Activated naive CD4-positive, alpha-beta T cell treated with anti-CD3 and anti-CD28 coated beads for 36 hours (primary cell): ENCODE results near the gene GRK5. TPM values are rescaled to one million over a fixed set of nuclear protein-coding genes. Genes with fewer than 3 reads are reported as not detected.
A peak's percentile ranks its signal among the peaks of the same experiment; 100 is the strongest.

Experiments
- CTCF ChIA-PET: fragments of 350-600 bp; sonication (Branson Sonifier 250); formaldehyde crosslinking; loops from one replicate; lab custom pipeline; 2021; ENCODE audit warnings: antibody characterized with exemption; lab: Charles Lee
- DNase-seq: peaks from one replicate; pipeline ENCODE4 v3.0.0-alpha.2; 2020
- H3K27ac Mint-ChIP-seq: one replicate; pipeline ENCODE4 v1.8.0; 2021; ENCODE audit warnings: mild to moderate bottlenecking, mixed read lengths
- H3K27me3 Mint-ChIP-seq: one replicate; pipeline ENCODE4 v1.8.0; 2021; ENCODE audit warnings: low read depth, mixed read lengths
- H3K36me3 Mint-ChIP-seq: one replicate; pipeline ENCODE4 v1.8.0; 2021; ENCODE audit warnings: low read depth, mixed read lengths
- H3K4me1 Mint-ChIP-seq: one replicate; pipeline ENCODE4 v1.8.0; 2021; ENCODE audit warnings: low read depth, mixed read lengths
- H3K4me3 Mint-ChIP-seq: one replicate; pipeline ENCODE4 v1.8.0; 2021; ENCODE audit warnings: mild to moderate bottlenecking, moderate library complexity, mixed read lengths
- H3K9me3 Mint-ChIP-seq: one replicate; pipeline ENCODE4 v1.8.0; 2021; ENCODE audit warnings: mixed read lengths
- intact Hi-C: fragments of 100-400 bp; cut with micrococcal nuclease; formaldehyde crosslinking; loops from one replicate; pipeline ENCODE4 v1.15.1; 2023
- total RNA-seq, 2 experiments: library from RNA; stranded (reverse); gene quantifications; one replicate each; pipeline ENCODE4 v1.2.3, GENCODE V29; 2021

The GRK5 gene
- total RNA-seq, 2 experiments from 2014 or later, result 27.1 to 29.7 TPM

DNA sequence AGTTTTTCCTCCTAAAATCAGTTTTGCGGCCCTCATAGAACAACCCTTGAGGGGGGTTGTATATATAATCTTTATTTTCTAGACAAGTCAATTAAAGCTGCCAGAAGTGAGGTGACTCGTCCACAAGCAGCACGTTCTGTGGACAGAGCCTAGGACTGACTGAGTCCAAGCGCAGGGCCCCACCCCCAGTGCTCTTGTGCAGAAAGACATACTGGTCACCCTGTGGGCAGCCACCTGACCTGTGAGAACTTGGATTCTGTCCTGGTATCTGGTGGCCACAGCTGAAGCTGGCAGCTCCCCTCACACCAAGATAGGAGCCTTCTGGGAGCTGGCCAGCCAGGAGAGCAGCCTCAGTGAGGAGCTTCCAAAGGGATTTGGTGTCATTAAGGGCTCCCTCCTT, 89.3 kb downstream of the GRK5 start:
- H3K27me3 Mint-ChIP-seq, result no peaks in the 10 kb centered on the region
- peaks cover 12% of the 10 kb centered on the region for H3K36me3 Mint-ChIP-seq
- CTCF ChIA-PET, result interaction anchor here (0.9 kb wide), 1 partner anchor 14 kb away, joined by 3 read pairs; no protein-coding TSS in a partner anchor
- no peak for DNase-seq
- H3K9me3 Mint-ChIP-seq, result peaks cover 12% of the 10 kb centered on the region
- H3K4me1 Mint-ChIP-seq, result peaks cover 51% of the 10 kb centered on the region
- H3K27ac Mint-ChIP-seq, result no peak overlapping the region
- H3K4me3 Mint-ChIP-seq, result no peak overlapping the region
- intact Hi-C loops, result no loop called here

DNA sequence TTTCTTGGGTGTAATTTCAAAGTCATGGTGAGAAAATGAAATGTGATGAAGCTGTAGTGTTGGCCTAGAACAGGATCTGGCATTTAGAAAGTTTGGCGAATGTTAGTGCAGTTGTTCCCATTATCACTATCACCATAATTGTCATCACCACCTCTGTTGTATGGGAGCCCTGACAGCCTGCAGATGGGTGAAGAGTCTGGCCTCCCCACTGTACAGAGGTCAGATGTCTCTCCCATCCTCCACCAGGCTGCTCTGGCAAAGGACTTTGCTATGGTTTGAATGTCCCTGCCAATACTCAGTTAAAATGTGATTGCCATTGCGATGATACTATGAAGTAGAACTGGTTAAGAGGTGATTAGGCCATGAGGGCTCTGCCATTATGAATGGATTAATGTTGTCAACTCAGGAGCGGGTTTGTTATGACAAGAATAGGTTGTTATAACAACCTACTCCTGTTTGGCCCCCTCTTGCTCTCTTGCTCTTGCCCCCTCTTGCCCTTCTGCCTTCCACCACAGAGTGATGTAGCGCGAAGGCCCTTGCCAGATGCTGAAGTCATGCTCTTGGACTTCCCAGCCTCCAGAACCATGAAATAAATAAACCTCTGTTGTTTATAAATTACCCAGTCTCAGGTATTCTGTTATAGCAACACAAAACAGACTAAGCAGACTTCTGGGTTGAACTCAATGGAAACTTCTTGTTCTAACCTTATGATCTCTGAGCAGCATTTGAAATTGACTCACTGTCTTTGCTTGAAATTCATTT, 90.0 kb downstream of the GRK5 start:
- peaks cover 12% of the 10 kb centered on the region for H3K36me3 Mint-ChIP-seq
- H3K4me3 Mint-ChIP-seq, result no peak overlapping the region
- H3K4me1 Mint-ChIP-seq, result peaks cover 52% of the 10 kb centered on the region
- H3K27me3 Mint-ChIP-seq, result no peaks in the 10 kb centered on the region
- intact Hi-C loops, result no loop called here
- peaks cover 12% of the 10 kb centered on the region for H3K9me3 Mint-ChIP-seq
- H3K27ac Mint-ChIP-seq, result no peak overlapping the region
- CTCF ChIA-PET, result interaction anchor here (0.9 kb wide), 1 partner anchor 15 kb away, joined by 3 read pairs; no protein-coding TSS in a partner anchor
- no peak for DNase-seq

DNA sequence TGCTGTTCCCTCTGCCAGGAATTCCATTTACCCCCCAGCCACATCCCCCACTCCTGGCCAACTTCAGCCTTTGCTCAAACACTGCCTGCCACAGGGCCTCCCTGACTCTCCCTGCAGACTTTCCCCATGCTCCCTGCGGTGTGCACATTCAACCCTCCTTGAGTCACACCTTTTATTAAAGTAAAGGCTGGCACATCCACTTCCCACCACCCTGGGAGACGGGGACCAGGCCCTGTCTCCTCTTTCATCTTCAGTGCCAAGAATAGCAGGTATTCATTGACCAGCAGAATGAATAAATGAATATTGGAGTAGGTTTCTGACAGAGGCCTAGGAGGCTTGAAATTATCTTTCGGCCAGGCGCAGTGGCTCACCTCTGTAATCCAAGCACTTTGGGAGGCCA, 91.4 kb downstream of the GRK5 start:
- CTCF ChIA-PET, result interaction anchor here (0.6 to 1.3 kb wide), 4 partner anchors 10 to 87 kb away, joined by 3 to 5 read pairs (median 3); no protein-coding TSS in a partner anchor
- Mint-ChIP-seq H3K4me3 (no peak overlapping the region), H3K9me3 (peaks cover 12% of the 10 kb centered on the region), H3K36me3 (peaks cover 12% of the 10 kb centered on the region), H3K27ac (no peak overlapping the region), H3K4me1 (peaks cover 55% of the 10 kb centered on the region), H3K27me3 (no peaks in the 10 kb centered on the region)
- DNase-seq, result no peak
- intact Hi-C loops, result no loop called here

DNA sequence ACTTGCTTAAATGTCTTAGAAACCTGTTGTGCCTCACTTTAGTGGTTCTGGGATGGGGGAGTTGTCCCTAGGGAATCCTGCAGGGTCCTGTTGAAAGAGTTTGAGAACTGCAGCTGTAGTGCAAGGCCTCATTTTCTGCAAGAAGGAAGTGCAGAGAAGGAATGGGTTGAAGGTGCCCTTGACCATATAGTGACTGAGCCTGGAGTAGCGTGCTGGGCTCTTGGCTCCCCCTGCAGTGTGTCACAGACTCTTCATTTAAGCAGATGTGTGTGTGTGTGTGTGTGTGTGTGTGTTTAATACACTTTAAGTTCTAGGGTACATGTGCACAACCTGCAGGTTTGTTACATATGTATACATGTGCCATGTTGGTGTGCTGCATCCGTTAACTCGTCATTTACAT, 92.2 kb downstream of the GRK5 start:
- intact Hi-C loops, result no loop called here
- Mint-ChIP-seq H3K4me1 (peaks cover 61% of the 10 kb centered on the region), H3K4me3 (no peak overlapping the region), H3K27ac (no peak overlapping the region), H3K27me3 (no peaks in the 10 kb centered on the region), H3K36me3 (peaks cover 12% of the 10 kb centered on the region), H3K9me3 (peaks cover 12% of the 10 kb centered on the region)
- CTCF ChIA-PET, result interaction anchor here (0.6 to 1.3 kb wide), 3 partner anchors 10 to 85 kb away, joined by 3 read pairs; no protein-coding TSS in a partner anchor
- peak; percentile 49 for DNase-seq

DNA sequence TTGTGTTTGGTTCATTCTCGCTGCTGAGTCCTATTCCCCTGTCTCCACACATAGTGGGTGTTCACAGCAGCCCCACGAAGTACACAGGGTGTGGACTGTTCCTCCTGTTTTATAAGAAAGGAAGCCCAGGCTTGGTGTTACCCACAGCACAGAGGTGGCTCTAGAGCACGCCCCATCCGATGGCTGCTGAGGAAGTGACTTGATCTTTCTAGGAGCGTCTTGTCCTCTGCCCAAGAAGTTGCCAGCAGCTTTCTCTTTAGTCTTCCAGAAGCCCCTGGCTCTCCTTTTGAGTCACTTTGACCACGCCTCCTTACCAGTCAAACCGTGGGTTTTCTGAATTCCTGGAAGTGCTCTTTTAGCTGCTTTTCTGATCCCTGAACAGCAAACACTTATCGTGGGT, 94.0 kb downstream of the GRK5 start:
- peaks cover 78% of the 10 kb centered on the region for H3K4me1 Mint-ChIP-seq
- DNase-seq, result peak; percentile 89
- H3K9me3 Mint-ChIP-seq, result peaks cover 12% of the 10 kb centered on the region
- H3K27me3 Mint-ChIP-seq, result no peaks in the 10 kb centered on the region
- peak overlapping the region; percentile 59 for H3K4me3 Mint-ChIP-seq
- intact Hi-C loops, result loop anchor here (1.0 to 10.0 kb wide), 7 partner anchors 14 to 547 kb away; partner anchors contain the start of gene CACUL1
- H3K27ac Mint-ChIP-seq, result peak overlapping the region; percentile 96
- peaks cover 8% of the 10 kb centered on the region for H3K36me3 Mint-ChIP-seq
- CTCF ChIA-PET, result interaction anchor here (0.7 to 1.7 kb wide), 6 partner anchors 12 to 102 kb away, joined by 3 to 7 read pairs (median 6); partner anchors contain the start of gene GRK5

DNA sequence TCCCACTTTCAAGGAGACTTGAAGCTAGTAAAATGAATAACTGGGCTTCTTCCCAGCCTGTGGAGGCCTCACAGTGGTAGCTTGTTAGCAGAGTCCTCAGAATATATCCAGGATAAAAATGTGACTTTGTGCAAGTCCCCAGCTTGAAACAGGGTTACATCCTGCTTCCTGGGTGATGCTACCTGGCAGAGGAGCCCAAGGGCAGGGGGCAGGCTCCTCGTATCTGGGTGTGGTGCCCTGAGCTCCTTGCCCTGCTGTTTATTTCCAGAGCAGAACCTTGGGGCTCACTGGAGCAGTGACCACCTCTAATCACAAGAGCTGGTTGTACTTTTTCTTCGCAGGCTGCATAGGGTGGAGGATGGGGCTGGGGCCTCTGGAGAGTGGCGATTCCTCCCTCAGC, 94.8 kb downstream of the GRK5 start:
- intact Hi-C loops, result loop anchor here (10.0 kb wide), 1 partner anchor 547 kb away; the partner anchor contains the start of gene CACUL1
- H3K36me3 Mint-ChIP-seq, result peaks cover 7% of the 10 kb centered on the region
- H3K27ac Mint-ChIP-seq, result peak overlapping the region; percentile 96
- peaks cover 8% of the 10 kb centered on the region for H3K9me3 Mint-ChIP-seq
- no peaks in the 10 kb centered on the region for H3K27me3 Mint-ChIP-seq
- H3K4me1 Mint-ChIP-seq, result peaks cover 86% of the 10 kb centered on the region
- DNase-seq, result peak; percentile 40
- CTCF ChIA-PET, result interaction anchor here (0.6 to 1.7 kb wide), 7 partner anchors 13 to 103 kb away, joined by 3 to 7 read pairs (median 5); partner anchors contain the start of gene GRK5
- H3K4me3 Mint-ChIP-seq, result peak overlapping the region; percentile 59

DNA sequence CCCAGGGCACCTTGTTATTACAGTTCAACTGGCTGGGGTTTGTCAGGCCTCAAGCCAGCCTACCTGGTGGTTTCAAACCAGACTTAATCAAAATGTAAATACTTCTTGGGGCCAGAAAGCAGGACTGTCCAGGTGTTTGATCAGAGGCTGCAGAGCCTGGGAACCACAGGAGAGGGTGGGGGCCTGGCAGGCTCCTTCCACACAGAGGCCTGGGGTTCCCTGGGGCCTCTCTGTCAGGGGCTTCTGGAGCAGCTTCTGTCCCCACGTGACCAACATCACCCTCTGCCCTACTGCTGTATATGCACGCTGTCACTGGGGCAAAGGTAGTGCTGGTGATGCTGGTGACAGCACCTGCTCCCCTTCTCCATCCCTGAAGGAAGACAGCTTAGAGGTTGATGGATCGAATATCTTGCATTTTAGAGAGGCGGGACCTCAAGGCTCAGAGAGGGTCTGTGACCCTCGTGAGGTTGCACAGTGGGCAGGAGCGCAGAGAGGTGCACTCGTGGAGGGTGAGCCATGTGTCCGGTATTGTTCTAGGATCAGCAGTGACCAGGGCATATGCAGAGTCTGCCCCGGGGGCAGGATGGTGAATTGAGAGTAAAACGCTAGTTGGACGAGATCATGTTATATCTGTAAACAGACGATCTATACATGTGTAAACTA, 95.4 kb downstream of the GRK5 start:
- peaks cover 4% of the 10 kb centered on the region for H3K36me3 Mint-ChIP-seq
- H3K4me3 Mint-ChIP-seq, result peak overlapping the region; percentile 59
- peaks cover 3% of the 10 kb centered on the region for H3K9me3 Mint-ChIP-seq
- H3K4me1 Mint-ChIP-seq, result peaks cover 91% of the 10 kb centered on the region
- H3K27ac Mint-ChIP-seq, result peak overlapping the region; percentile 96
- H3K27me3 Mint-ChIP-seq, result no peaks in the 10 kb centered on the region
- CTCF ChIA-PET, result interaction anchor here (1.2 to 1.7 kb wide), 3 partner anchors 17 to 103 kb away, joined by 5 to 7 read pairs (median 6); partner anchors contain the start of gene GRK5
- DNase-seq, result no peak
- intact Hi-C loops, result loop anchor here (10.0 kb wide), 1 partner anchor 548 kb away; the partner anchor contains the start of gene CACUL1

DNA sequence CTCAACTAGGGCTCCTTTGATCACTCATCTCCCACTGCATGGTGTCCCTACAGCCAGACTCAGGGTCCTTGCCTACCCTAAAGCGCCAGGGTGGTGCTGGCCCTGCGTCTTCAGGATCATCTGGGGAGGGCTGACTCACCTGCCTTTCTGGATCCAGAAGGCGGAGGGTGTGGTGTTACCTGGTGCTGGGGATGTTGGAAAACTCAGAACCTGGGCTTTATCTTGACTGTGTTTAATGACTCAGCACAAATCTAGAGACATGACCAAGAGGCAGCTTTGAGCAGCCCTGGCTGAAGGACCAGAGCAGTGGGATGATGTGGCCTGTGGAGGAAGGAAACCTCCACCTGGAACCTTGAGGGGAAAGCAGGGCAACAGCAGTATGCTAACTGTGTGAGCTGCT, 96.5 kb downstream of the GRK5 start:
- H3K4me1 Mint-ChIP-seq, result peaks cover 87% of the 10 kb centered on the region
- H3K9me3 Mint-ChIP-seq, result no peaks in the 10 kb centered on the region
- no peak overlapping the region for H3K4me3 Mint-ChIP-seq
- H3K27me3 Mint-ChIP-seq, result no peaks in the 10 kb centered on the region
- H3K36me3 Mint-ChIP-seq, result no peaks in the 10 kb centered on the region
- CTCF ChIA-PET, result interaction anchor here (1.4 to 3.8 kb wide), 4 partner anchors 93 to 113 kb away, joined by 3 to 22 read pairs (median 7); partner anchors contain the start of gene GRK5
- DNase-seq, result no peak
- intact Hi-C loops, result loop anchor here (10.0 kb wide), 1 partner anchor 549 kb away; the partner anchor contains the start of gene CACUL1
- peak overlapping the region; percentile 59 for H3K27ac Mint-ChIP-seq

DNA sequence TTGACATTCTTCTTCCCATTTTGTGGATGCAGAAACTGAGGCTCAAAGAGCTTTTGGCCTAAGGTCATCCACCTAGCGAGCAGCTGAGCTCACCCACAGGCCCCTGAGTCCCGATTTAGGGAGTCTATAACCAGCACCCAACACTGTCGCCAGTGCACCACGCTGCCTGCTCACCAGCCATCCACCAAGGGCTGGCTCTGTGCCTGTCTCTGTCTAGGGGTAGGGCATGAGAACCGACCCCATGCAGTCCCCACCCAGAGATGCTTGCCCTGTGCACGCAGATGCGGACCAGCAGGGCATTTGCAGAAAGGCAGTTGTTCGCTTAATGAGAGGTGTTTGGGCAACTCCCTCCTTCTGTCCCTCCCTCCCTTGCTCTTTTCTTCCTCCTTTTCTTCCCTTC, 97.2 kb downstream of the GRK5 start:
- H3K4me1 Mint-ChIP-seq, result peaks cover 89% of the 10 kb centered on the region
- H3K4me3 Mint-ChIP-seq, result no peak overlapping the region
- intact Hi-C loops, result loop anchor here (10.0 kb wide), 1 partner anchor 550 kb away; the partner anchor contains the start of gene CACUL1
- CTCF ChIA-PET, result interaction anchor here (0.5 to 3.8 kb wide), 6 partner anchors 12 to 112 kb away, joined by 3 to 22 read pairs (median 6); partner anchors contain the start of gene GRK5
- H3K9me3 Mint-ChIP-seq, result no peaks in the 10 kb centered on the region
- peak overlapping the region; percentile 99 for H3K27ac Mint-ChIP-seq
- H3K27me3 Mint-ChIP-seq, result no peaks in the 10 kb centered on the region
- H3K36me3 Mint-ChIP-seq, result no peaks in the 10 kb centered on the region
- DNase-seq, result no peak

DNA sequence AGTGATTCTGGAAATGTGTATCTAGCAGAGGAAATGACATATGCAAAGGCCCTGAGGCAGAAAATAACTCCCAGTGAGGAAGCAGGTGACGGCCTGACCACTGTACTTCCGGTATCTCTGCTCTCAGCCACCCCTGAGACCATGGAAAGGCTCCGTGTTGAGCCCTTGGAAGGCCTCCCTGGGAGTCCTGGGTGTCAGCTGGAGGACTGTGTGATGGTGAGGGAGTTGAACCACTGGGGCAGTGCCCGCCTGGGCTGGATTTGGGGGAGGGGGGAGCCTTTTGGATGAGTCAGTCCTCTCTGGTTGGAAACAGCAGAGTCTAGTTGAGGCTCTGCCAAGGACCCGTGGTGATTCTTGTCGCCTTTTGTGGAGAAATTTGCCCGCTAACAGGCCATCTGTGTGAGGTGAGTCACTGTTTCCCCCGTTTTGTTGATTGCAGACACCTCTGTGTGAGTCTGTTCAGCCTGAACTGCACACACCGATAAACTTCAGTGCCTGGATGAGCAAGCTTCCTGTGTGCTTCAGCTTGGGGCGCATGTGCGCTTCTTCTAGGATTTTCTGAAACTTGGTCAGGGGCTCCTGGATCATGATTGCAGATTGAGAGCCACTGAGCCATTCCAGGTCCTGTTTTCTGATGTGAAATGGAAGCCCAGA, 98.6 kb downstream of the GRK5 start:
- peak overlapping the region; percentile 68 for H3K4me3 Mint-ChIP-seq
- CTCF ChIA-PET, result interaction anchor here (0.6 to 3.8 kb wide), 8 partner anchors 10 to 116 kb away, joined by 3 to 22 read pairs (median 6); partner anchors contain the start of gene GRK5
- no peaks in the 10 kb centered on the region for H3K36me3 Mint-ChIP-seq
- DNase-seq, result peak; percentile 97
- H3K27me3 Mint-ChIP-seq, result no peaks in the 10 kb centered on the region
- intact Hi-C loops, result loop anchor here (1.0 to 10.0 kb wide), 19 partner anchors 9 to 551 kb away; partner anchors contain the start of genes CACUL1, EIF3A, INPP5F and TIAL1
- H3K9me3 Mint-ChIP-seq, result no peaks in the 10 kb centered on the region
- H3K4me1 Mint-ChIP-seq, result peaks cover 74% of the 10 kb centered on the region
- peak overlapping the region; percentile 99 for H3K27ac Mint-ChIP-seq

DNA sequence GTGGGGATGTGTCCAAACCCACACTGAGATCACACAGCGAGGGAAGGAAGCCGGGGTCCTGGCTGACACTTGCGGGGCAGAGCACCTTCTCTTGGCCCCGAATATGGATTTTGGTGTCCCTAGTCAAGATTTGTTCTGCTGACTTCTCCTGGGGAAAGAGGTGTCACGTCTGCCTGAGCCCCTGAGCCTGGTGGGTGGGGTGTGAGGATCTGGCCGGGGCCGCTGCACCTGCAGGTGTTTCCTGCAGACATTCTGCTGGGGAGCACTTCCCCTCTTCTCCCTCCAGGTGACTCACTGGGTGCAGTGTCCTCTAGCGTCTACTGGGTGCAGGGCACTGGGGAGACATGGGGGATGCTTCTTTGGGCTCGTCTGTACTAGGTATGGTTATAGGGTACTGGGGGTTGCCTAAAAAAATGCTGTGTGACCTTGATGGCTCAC, 99.2 kb downstream of the GRK5 start:
- Mint-ChIP-seq H3K4me1 (peaks cover 69% of the 10 kb centered on the region), H3K9me3 (no peaks in the 10 kb centered on the region)
- intact Hi-C loops, result loop anchor here (1.0 to 10.0 kb wide), 19 partner anchors 9 to 552 kb away; partner anchors contain the start of genes CACUL1, EIF3A, INPP5F and TIAL1

More for the DNA sequence above, 99.2 kb downstream of the GRK5 start:
- peak overlapping the region; percentile 99 for H3K27ac Mint-ChIP-seq
- peak; percentile 86 for DNase-seq
- H3K4me3 Mint-ChIP-seq, result peak overlapping the region; percentile 68
- no peaks in the 10 kb centered on the region for H3K27me3 Mint-ChIP-seq
- H3K36me3 Mint-ChIP-seq, result no peaks in the 10 kb centered on the region
- CTCF ChIA-PET, result interaction anchor here (0.7 to 3.8 kb wide), 11 partner anchors 9 to 107 kb away, joined by 3 to 22 read pairs (median 4); partner anchors contain the start of gene GRK5
